HG03045 (cell line): ENCODE measurements around the gene AGAP9.
"Not testable (repeated sequence)": the region's sequence is repeated elsewhere in the genome, so short reads cannot be mapped to it uniquely, and the experiment has no call there.

ENCODE experiments used
- ATAC-seq: cut with Tn5 transposase; IDR thresholded peaks from one replicate; pipeline ENCODE4 v1.9.1; 2021; ENCODE audit warnings: mild to moderate bottlenecking, moderate library complexity; ENCODE audit not compliant: unreplicated experiment

The AGAP9 gene

GRCh38 chr10:47458466-47459154 is 64.8 kb downstream of the AGAP9 start:
- ATAC-seq: no peak

DNA sequence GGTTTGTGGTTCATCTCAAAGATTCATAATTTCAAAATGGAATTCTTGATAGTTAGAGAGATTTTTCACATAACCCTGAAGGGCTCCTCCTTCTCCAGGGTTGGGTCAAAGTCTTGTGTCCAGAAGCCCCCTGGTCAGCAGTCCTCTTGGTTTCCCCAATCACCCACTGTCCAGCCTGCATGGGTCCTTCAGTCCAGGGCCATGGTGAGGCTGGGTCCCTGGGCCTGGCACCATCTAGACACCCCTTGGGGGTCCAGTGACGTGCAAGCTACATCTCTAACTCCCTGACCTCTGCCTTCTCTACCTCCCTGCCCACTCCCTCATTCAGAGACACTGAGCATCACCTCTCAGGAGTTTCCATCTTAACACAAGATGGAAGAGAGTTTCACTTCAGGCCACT is 65.6 kb downstream of the AGAP9 start:
- ATAC-seq: no peak

- ATAC-seq: no peak
These were observed 66.0 kb downstream of the AGAP9 start for GRCh38 chr10:47457528-47457820.

- no peak for ATAC-seq
These were observed 66.5 kb downstream of the AGAP9 start for GRCh38 chr10:47456794-47457527.

DNA sequence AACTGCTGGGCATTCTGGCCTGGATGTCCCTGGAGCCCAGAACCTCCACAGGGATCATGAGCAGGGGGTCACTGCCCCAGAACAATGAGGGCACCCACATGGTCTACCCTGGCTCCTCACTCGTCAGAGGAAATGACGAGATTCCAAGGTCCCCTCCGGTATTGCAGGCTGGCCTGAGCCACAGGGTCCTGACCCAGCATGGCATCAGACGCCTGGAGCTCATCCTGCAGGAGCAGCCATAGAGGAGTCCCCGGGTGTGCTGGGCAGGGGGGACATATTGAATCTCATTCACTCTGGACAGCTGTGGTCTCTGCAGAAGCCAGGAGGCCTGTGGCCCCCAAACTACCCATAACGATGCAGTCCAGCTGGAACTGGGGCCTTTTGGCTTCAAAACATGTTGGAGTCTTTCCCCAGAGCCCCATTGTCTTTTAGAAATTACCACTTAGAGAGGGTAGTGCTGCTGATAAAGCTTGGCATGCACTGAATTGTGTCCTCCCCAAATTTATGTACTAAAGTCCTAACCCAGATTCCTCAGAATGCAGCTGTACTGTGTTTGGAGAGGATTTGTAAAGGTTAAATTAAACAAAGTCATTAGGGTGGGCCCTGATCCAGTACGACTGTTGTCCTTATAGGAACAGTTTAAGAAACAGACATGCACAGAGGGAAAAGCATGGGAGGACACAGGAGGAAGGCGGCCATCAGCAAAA is 67.2 kb downstream of the AGAP9 start:
- ATAC-seq: no peak

- ATAC-seq: not testable (repeated sequence)
These were observed 67.9 kb downstream of the AGAP9 start for GRCh38 chr10:47455350-47456078.

DNA sequence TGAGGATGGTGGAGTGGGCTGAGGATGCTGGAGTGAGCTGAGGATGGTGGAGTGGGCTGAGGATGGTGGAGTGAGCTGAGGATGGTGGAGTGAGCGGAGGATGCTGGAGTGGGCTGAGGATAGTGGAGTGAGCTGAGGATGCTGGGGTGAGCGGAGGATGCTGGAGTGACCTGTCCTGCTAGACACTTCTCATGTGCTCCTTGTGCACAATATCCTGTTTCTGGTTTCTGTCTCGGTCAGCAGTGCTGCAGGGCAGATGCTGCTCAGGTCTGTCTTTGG is 68.7 kb downstream of the AGAP9 start:
- no peak for ATAC-seq

DNA sequence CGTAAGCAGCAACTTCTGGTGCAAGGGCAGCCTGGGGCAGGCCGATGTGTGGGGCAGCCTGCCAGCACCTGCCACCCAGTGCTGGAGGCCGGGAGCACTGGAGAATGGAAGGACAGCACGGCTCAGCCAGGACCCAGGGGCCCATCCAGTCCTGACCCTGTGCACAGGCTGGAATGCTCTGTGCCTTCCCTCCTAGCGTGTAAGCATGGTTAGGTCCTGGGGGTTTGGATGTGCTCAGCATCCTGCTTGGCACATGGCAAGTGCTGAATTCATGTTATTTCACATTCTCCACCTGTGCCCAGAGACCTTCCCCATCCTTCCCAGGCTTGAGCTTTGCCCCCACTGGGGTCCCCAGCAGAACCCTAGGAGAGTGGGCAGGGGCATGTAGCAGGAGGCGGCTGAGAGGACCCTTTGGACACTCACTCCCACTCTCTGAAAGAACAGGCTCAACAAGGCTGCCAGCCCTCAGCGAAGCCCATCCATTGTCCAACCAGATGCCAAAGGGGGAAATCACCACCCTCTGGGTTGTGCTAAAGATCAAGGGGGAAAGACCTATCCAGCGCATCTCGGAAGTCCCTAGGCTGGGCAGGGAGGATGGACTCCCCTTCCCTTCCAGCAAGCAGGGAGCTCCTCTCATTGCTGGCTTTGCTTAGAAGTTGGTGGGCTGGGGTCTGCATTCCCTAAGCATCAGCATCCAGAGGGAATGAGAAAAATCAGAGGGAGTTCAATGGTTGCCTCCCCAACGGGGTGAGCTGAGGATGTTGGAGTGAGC is 69.2 kb downstream of the AGAP9 start:
- ATAC-seq: no peak

- ATAC-seq: no peak
These were observed 70.1 kb downstream of the AGAP9 start for GRCh38 chr10:47453141-47454007.

DNA sequence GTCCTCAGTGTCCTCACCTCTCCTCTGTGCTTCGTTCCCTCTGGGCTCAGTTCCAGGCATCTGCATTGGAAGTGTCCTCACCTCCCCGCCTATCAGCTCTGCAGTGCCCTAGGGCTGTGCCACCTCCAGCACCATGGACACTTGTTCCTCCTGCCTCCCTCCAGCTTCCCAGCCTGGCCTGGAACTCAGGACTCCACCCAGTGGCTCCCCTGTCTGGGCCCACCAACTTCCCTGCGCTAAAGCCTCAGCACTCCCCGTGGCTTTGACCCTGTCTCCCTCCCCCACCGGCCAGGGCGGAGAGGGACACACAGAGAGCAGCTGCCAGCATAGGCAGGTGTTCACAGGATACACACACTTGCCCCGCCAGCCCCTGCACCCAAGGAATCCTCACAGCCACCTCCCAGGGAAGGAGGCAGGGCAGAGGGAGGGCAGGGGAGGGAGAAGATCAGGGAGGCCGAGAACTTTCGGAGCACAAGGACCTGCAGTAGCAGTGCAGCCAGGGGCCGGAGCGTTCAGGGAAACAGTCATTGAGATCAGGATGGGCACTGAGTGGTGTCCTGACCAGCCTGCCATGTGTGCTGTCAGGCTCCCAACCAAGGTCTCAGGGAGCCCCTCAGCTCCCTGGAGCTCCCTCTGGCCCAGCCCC is 70.8 kb downstream of the AGAP9 start:
- ATAC-seq: no peak

- ATAC-seq: no peak
These were observed 71.4 kb downstream of the AGAP9 start for GRCh38 chr10:47451998-47452494.
